Measurements from ENCODE around the gene STUM.

GRCh38 chr1:226506021-226506420 lies 42.5 kb upstream of the STUM start:
- TF ChIP-seq CTCF (IDR thresholded peaks at IDR 0.05; ENCODE audit: insufficient read depth, low read length, poor library complexity, severe bottlenecking) (no peak), EZH2phosphoT487 (conservative IDR thresholded peaks at IDR 0.05; ENCODE audit: low read length) (no peak)

All from SU-DHL-6 (cell line).